Measurements from ENCODE around the gene LAD1. TPM values are rescaled to one million over a fixed set of nuclear protein-coding genes. Genes with fewer than 3 reads are reported as not detected.

The LAD1 gene
- total and polyA plus RNA-seq, 2 donors (not counting 1 experiment from before 2014, with no cell fraction given): not detected

- Histone ChIP-seq H3K27ac (ENCODE audit: insufficient read depth, low read length) (no peak overlapping the region), H4K20me1 (ENCODE audit: control insufficient read depth, extremely low read depth, insufficient read depth, low read length) (no peaks in the 10 kb centered on the region), H3K4me3 (replicated peaks in 1 of 4; ENCODE audit: control extremely low read depth in 1 of 4, insufficient read depth in 1 of 4, low read depth in 3 of 4, low read length in 4 of 4) (no peak overlapping the region), H3K4me2 (ENCODE audit: extremely low read depth, insufficient read depth, low read length) (no peak overlapping the region), H3K27me3 (ENCODE audit: control insufficient read depth, insufficient read depth, low read length) (peaks cover 56% of the 10 kb centered on the region), H3K9ac (ENCODE audit: insufficient read depth, low read length) (no peak overlapping the region), H3K79me2 (ENCODE audit: control insufficient read depth, insufficient read depth, low read length) (no peaks in the 10 kb centered on the region), H3K4me1 (ENCODE audit: control insufficient read depth, extremely low read depth, insufficient read depth, low read length) (no peaks in the 10 kb centered on the region), H3K36me3 (ENCODE audit: control insufficient read depth, insufficient read depth, low read length) (no peaks in the 10 kb centered on the region), H3K9me3 (ENCODE audit: control insufficient read depth, insufficient read depth, low read depth, low read length) (no peaks in the 10 kb centered on the region), H2AFZ (ENCODE audit: low read length) (no peak overlapping the region)
- TF ChIP-seq CTCF (conservative IDR thresholded peaks at IDR 0.05 in 1 of 2, IDR thresholded peaks at IDR 0.05 in 1 of 2; ENCODE audit: low read depth in 1 of 2, low read length in 2 of 2) (no peak), EZH2 (IDR thresholded peaks at IDR 0.05; ENCODE audit: low read length, missing control alignments) (no peak)
- no peak for DNase-seq (ENCODE audit: low read depth in 2 of 2)
Measured at GRCh38 chr1:201396861-201397464, 2.2 kb downstream of the LAD1 start.

- H3K27me3 ChIP-seq (ENCODE audit: control insufficient read depth, insufficient read depth, low read length): peaks cover 65% of the 10 kb centered on the region
- H3K4me1 ChIP-seq (ENCODE audit: control insufficient read depth, extremely low read depth, insufficient read depth, low read length): no peaks in the 10 kb centered on the region
- TF ChIP-seq EZH2 (IDR thresholded peaks at IDR 0.05; ENCODE audit: low read length, missing control alignments): no peak
- no peak for TF ChIP-seq CTCF (conservative IDR thresholded peaks at IDR 0.05 in 1 of 2, IDR thresholded peaks at IDR 0.05 in 1 of 2; ENCODE audit: low read depth in 1 of 2, low read length in 2 of 2)
Measured at GRCh38 chr1:201395936-201396335, 3.2 kb downstream of the LAD1 start.

GRCh38 chr1:201394591-201394990 is 4.5 kb downstream of the LAD1 start:
- DNase-seq (ENCODE audit: low read depth in 2 of 2): no peak
- Histone ChIP-seq H2AFZ (ENCODE audit: low read length) (no peak overlapping the region), H3K36me3 (ENCODE audit: control insufficient read depth, insufficient read depth, low read length) (no peaks in the 10 kb centered on the region)

More at GRCh38 chr1:201395936-201396335, 3.2 kb downstream of the LAD1 start:
- H3K79me2 ChIP-seq (ENCODE audit: control insufficient read depth, insufficient read depth, low read length): no peaks in the 10 kb centered on the region
- H2AFZ ChIP-seq (ENCODE audit: low read length): no peak overlapping the region
- H3K9ac ChIP-seq (ENCODE audit: insufficient read depth, low read length): no peak overlapping the region
- H3K36me3 ChIP-seq (ENCODE audit: control insufficient read depth, insufficient read depth, low read length): no peaks in the 10 kb centered on the region
- H3K4me2 ChIP-seq (ENCODE audit: extremely low read depth, insufficient read depth, low read length): no peak overlapping the region
- no peaks in the 10 kb centered on the region for H3K9me3 ChIP-seq (ENCODE audit: control insufficient read depth, insufficient read depth, low read depth, low read length)
- no peaks in the 10 kb centered on the region for H4K20me1 ChIP-seq (ENCODE audit: control insufficient read depth, extremely low read depth, insufficient read depth, low read length)
- H3K27ac ChIP-seq (ENCODE audit: insufficient read depth, low read length): no peak overlapping the region
- DNase-seq (ENCODE audit: low read depth in 2 of 2): no peak
- H3K4me3 ChIP-seq (replicated peaks in 1 of 4; ENCODE audit: control extremely low read depth in 1 of 4, insufficient read depth in 1 of 4, low read depth in 3 of 4, low read length in 4 of 4): no peak overlapping the region

More at GRCh38 chr1:201394591-201394990, 4.5 kb downstream of the LAD1 start:
- H3K4me3 ChIP-seq (replicated peaks in 1 of 4; ENCODE audit: control extremely low read depth in 1 of 4, insufficient read depth in 1 of 4, low read depth in 3 of 4, low read length in 4 of 4): no peak overlapping the region
- H3K9ac ChIP-seq (ENCODE audit: insufficient read depth, low read length): no peak overlapping the region
- H3K4me1 ChIP-seq (ENCODE audit: control insufficient read depth, extremely low read depth, insufficient read depth, low read length): no peaks in the 10 kb centered on the region
- H3K79me2 ChIP-seq (ENCODE audit: control insufficient read depth, insufficient read depth, low read length): no peaks in the 10 kb centered on the region
- H3K27me3 ChIP-seq (ENCODE audit: control insufficient read depth, insufficient read depth, low read length): peaks cover 60% of the 10 kb centered on the region
- no peaks in the 10 kb centered on the region for H4K20me1 ChIP-seq (ENCODE audit: control insufficient read depth, extremely low read depth, insufficient read depth, low read length)
- H3K9me3 ChIP-seq (ENCODE audit: control insufficient read depth, insufficient read depth, low read depth, low read length): no peaks in the 10 kb centered on the region
- H3K27ac ChIP-seq (ENCODE audit: insufficient read depth, low read length): no peak overlapping the region
- no peak overlapping the region for H3K4me2 ChIP-seq (ENCODE audit: extremely low read depth, insufficient read depth, low read length)
- TF ChIP-seq EZH2 (IDR thresholded peaks at IDR 0.05; ENCODE audit: low read length, missing control alignments) (no peak), CTCF (conservative IDR thresholded peaks at IDR 0.05 in 1 of 2, IDR thresholded peaks at IDR 0.05 in 1 of 2; ENCODE audit: low read depth in 1 of 2, low read length in 2 of 2) (no peak)

Data from fibroblast of lung (primary cell).